Measurements from ENCODE around the gene CDH11. TPM values are rescaled to one million over a fixed set of nuclear protein-coding genes. Genes with fewer than 3 reads are reported as not detected.

Gene CDH11
- total RNA-seq, 1 donor from 2014 or later = 31.7 TPM

GRCh38 chr16:65065031-65065430 lies 56.8 kb downstream of the CDH11 start:
- no peak for TF ChIP-seq CTCF (conservative IDR thresholded peaks at IDR 0.05)
- Mint-ChIP-seq H3K27me3 (ENCODE audit: low read depth) (peaks cover 47% of the 10 kb centered on the region), H3K4me3 (no peak overlapping the region), H3K9me3 (peaks cover 2% of the 10 kb centered on the region), H3K4me1 (peaks cover 40% of the 10 kb centered on the region), H3K27ac (ENCODE audit: unreplicated experiment) (no peak overlapping the region), H3K36me3 (ENCODE audit: low read depth) (peaks cover 3% of the 10 kb centered on the region)
- no peak for DNase-seq (ENCODE audit: low read depth, low spot score)

- no peak overlapping the region for H3K4me3 Mint-ChIP-seq
- H3K4me1 Mint-ChIP-seq = peaks cover 46% of the 10 kb centered on the region
- peaks cover 44% of the 10 kb centered on the region for H3K27me3 Mint-ChIP-seq (ENCODE audit: low read depth)
- TF ChIP-seq CTCF (conservative IDR thresholded peaks at IDR 0.05) = no peak
- H3K36me3 Mint-ChIP-seq (ENCODE audit: low read depth) = peaks cover 3% of the 10 kb centered on the region
- H3K27ac Mint-ChIP-seq (ENCODE audit: unreplicated experiment) = no peak overlapping the region
- no peak for DNase-seq (ENCODE audit: low read depth, low spot score)
- H3K9me3 Mint-ChIP-seq = peaks cover 2% of the 10 kb centered on the region
Observed at GRCh38 chr16:65064131-65064530, 57.7 kb downstream of the CDH11 start.

- peaks cover 45% of the 10 kb centered on the region for H3K4me1 Mint-ChIP-seq
- H3K36me3 Mint-ChIP-seq (ENCODE audit: low read depth) = peaks cover 3% of the 10 kb centered on the region
- H3K27ac Mint-ChIP-seq (ENCODE audit: unreplicated experiment) = no peak overlapping the region
- peaks cover 2% of the 10 kb centered on the region for H3K9me3 Mint-ChIP-seq
- peaks cover 39% of the 10 kb centered on the region for H3K27me3 Mint-ChIP-seq (ENCODE audit: low read depth)
- no peak overlapping the region for H3K4me3 Mint-ChIP-seq
- TF ChIP-seq CTCF (conservative IDR thresholded peaks at IDR 0.05) = no peak
- DNase-seq (ENCODE audit: low read depth, low spot score) = no peak
Observed at GRCh38 chr16:65062736-65063583, 58.9 kb downstream of the CDH11 start.

GRCh38 chr16:65061935-65062518 lies 59.8 kb downstream of the CDH11 start:
- Mint-ChIP-seq H3K4me1 (peaks cover 48% of the 10 kb centered on the region), H3K4me3 (no peak overlapping the region), H3K36me3 (ENCODE audit: low read depth) (peaks cover 3% of the 10 kb centered on the region), H3K27me3 (ENCODE audit: low read depth) (peaks cover 39% of the 10 kb centered on the region), H3K9me3 (peaks cover 6% of the 10 kb centered on the region), H3K27ac (ENCODE audit: unreplicated experiment) (no peak overlapping the region)
- no peak for DNase-seq (ENCODE audit: low read depth, low spot score)
- TF ChIP-seq CTCF (conservative IDR thresholded peaks at IDR 0.05) = no peak

- peaks cover 54% of the 10 kb centered on the region for H3K4me1 Mint-ChIP-seq
- H3K9me3 Mint-ChIP-seq = peaks cover 8% of the 10 kb centered on the region
- H3K4me3 Mint-ChIP-seq = no peak overlapping the region
- no peak overlapping the region for H3K27ac Mint-ChIP-seq (ENCODE audit: unreplicated experiment)
- DNase-seq (ENCODE audit: low read depth, low spot score) = no peak
- H3K27me3 Mint-ChIP-seq (ENCODE audit: low read depth) = peaks cover 33% of the 10 kb centered on the region
- H3K36me3 Mint-ChIP-seq (ENCODE audit: low read depth) = peaks cover 3% of the 10 kb centered on the region
- no peak for TF ChIP-seq CTCF (conservative IDR thresholded peaks at IDR 0.05)
Observed at GRCh38 chr16:65061263-65061662, 60.6 kb downstream of the CDH11 start.
